ENCODE measurements around the gene HS3ST4.

Gene HS3ST4

GRCh38 chr16:25691519-25692091 is at the start of gene HS3ST4:
TSS of gene HS3ST4 (plus strand) at chr16:25691959.
- no peak for DNase-seq (ENCODE audit: low read depth in 3 of 3)

GRCh38 chr16:25643633-25644032 is 48.1 kb upstream of the HS3ST4 start:
- DNase-seq (ENCODE audit: low read depth in 3 of 3): no peak

GRCh38 chr16:25656639-25657038 is 35.1 kb upstream of the HS3ST4 start:
- no peak for DNase-seq (ENCODE audit: low read depth in 3 of 3)

GRCh38 chr16:25676820-25677219 is 14.9 kb upstream of the HS3ST4 start:
- DNase-seq (ENCODE audit: low read depth in 3 of 3): no peak

- DNase-seq (ENCODE audit: low read depth in 3 of 3): no peak
Observed at GRCh38 chr16:25679511-25679910, 12.2 kb upstream of the HS3ST4 start.

GRCh38 chr16:25689137-25689836 is 2.5 kb upstream of the HS3ST4 start:
- no peak for DNase-seq (ENCODE audit: low read depth in 3 of 3)

- no peak for DNase-seq (ENCODE audit: low read depth in 3 of 3)
Observed at GRCh38 chr16:25690552-25691143, 1.1 kb upstream of the HS3ST4 start.

GRCh38 chr16:25692351-25692741 is 587 bp downstream of the HS3ST4 start:
- no peak for DNase-seq (ENCODE audit: low read depth in 3 of 3)

- no peak for DNase-seq (ENCODE audit: low read depth in 3 of 3)
Observed at GRCh38 chr16:25692742-25693508, 1.2 kb downstream of the HS3ST4 start.

- no peak for DNase-seq (ENCODE audit: low read depth in 3 of 3)
Observed at GRCh38 chr16:25693631-25694030, 1.9 kb downstream of the HS3ST4 start.

- DNase-seq (ENCODE audit: low read depth in 3 of 3): no peak
Observed at GRCh38 chr16:25699069-25699468, 7.3 kb downstream of the HS3ST4 start.

GRCh38 chr16:25700547-25700946 is 8.8 kb downstream of the HS3ST4 start:
- DNase-seq (ENCODE audit: low read depth in 3 of 3): no peak

GRCh38 chr16:25707553-25707952 is 15.8 kb downstream of the HS3ST4 start:
- DNase-seq (ENCODE audit: low read depth in 3 of 3): no peak

- DNase-seq (ENCODE audit: low read depth in 3 of 3): no peak
Observed at GRCh38 chr16:25707982-25708583, 16.3 kb downstream of the HS3ST4 start.

- no peak for DNase-seq (ENCODE audit: low read depth in 3 of 3)
Observed at GRCh38 chr16:25709213-25709612, 17.5 kb downstream of the HS3ST4 start.

GRCh38 chr16:25713785-25714570 is 22.2 kb downstream of the HS3ST4 start:
- no peak for DNase-seq (ENCODE audit: low read depth in 3 of 3)

- DNase-seq (ENCODE audit: low read depth in 3 of 3): no peak
Observed at GRCh38 chr16:25716186-25716585, 24.4 kb downstream of the HS3ST4 start.

- no peak for DNase-seq (ENCODE audit: low read depth in 3 of 3)
Observed at GRCh38 chr16:25721439-25721838, 29.7 kb downstream of the HS3ST4 start.

GRCh38 chr16:25726430-25727098 is 34.8 kb downstream of the HS3ST4 start:
- no peak for DNase-seq (ENCODE audit: low read depth in 3 of 3)

GRCh38 chr16:25729188-25729915 is 37.6 kb downstream of the HS3ST4 start:
- no peak for DNase-seq (ENCODE audit: low read depth in 3 of 3)
